ENCODE results near the gene SLC16A4.
A peak's percentile ranks its signal among the peaks of the same experiment; 100 is the strongest.

Gene SLC16A4

DNA sequence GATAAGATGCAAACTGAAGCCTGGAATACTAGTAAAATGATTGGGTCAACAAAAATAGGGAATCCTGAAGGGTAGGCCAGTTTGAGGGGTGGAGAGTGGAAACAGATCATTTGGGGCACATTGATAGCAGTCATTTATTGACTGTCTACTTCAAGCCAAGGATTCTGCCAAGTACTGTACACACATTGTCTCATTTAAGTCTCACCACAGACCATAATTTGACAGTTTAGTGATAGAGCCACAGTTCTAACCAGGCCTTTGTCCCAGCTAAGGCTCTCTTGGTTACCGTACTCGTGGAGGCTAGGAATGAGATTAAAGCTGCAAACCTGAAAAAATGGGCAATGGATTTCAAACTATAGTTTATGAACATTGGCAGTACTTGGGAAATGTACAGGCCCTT is 40.5 kb downstream of the SLC16A4 start:
- no peak for DNase-seq

DNA sequence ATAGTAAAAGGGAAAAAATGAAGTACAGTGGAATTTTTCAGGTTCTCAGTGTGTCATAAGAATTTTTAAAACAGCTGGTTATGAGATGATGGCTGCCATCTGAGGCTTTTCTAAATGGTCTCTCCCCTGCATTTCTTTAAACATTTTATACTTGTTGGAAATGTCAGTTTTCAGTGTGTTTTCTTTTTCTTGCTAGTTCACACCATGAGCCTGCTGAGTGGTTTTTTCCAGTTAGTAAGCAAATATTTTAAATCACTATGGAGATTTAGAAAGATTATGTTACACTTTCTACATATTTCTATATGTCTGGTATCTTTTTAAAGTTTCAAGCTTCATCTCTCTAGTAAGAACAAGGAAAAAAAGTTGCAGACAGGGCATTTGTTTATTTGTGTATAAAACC is 42.1 kb downstream of the SLC16A4 start:
- no peak for DNase-seq

DNA sequence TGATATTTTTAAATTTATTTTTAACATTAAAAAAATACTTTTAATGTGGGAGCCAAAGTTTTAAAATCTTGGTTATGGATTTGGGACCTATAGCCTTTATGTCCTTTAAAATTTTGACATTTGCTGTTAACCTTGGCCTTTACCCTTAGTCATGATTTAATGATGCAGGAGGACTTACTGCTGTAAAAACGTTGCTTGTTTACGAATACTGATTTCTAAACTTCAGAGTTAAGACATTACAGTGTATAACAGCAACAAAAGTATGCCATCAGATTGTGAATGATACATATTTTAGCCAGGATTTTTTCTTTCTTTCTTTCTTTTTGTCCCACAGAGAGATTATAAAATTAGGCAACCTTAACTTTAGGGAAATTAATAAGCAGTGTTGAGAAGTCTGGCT is 42.8 kb downstream of the SLC16A4 start:
- DNase-seq, result no peak

DNA sequence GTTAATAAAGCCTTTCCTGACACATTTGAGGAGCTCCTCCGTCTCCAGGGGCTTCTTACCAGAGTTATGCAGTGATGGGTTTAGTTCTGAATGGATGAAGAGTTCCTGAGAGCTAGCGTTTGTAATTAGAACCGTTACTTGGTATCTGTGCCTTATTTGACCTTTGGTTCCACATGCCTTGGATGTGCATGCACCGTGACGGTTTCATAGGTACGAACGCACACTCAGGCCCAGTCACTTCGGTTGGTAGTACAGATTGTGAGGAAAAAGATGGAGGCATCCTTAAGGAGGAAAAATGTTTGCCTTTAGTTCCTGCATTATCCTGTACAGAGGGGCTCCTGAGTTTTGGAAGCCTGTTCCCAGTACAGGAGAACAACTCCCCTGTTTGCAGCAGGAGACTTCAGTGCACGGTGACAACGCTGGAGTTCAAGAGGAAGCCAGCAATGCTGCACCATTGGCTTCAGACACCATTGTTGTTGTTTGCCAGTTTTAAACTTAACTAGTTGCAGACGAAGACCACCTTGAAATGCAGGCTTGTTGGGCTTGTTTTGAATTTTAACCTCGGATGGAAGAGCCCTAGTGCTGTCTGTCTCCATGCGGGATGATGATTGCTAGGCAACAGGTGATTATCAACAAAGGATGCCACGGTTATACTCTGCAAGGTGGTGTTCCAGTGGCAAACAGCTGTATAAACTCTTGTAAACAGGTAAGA is 43.5 kb downstream of the SLC16A4 start:
- DNase-seq, result no peak

DNA sequence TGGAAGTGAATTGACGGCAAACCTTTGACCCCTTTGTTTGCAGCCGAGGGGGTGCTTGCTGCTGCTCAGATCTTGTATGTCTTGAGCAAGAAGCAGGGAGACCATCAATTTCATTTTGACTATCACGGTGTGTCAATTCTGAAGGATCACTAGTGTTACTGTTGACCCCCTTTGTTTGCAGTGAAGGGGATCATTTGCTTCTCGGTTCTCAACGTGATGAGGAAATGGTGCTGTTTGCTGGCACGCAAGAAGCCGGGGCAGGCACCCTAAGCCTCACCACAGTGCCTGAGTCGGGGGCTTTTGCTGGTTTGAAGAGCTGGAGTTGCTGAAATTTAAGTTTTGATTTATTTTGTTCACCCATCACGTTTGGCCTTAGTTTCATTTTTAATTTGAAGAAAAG is 44.1 kb downstream of the SLC16A4 start:
- no peak for DNase-seq

DNA sequence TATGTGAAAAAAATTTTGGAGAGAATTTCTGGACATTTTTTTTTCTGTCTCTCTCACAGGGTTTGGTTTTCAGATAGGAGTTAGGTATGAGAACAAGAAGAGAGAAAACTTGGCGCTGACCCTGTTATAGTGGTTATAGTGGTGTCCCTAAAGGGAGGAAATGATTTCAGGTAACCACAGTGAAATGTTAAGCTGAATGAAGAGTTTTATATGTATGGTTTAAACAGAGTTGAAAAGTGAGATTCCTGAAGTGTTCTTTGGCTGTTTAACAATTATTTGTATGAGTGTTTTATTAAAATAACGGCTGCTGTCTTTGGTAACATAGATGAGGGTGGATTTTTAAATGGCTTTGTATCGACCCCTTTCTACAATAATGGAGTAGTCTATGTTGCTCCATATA is 45.3 kb downstream of the SLC16A4 start:
- DNase-seq, result no peak

DNA sequence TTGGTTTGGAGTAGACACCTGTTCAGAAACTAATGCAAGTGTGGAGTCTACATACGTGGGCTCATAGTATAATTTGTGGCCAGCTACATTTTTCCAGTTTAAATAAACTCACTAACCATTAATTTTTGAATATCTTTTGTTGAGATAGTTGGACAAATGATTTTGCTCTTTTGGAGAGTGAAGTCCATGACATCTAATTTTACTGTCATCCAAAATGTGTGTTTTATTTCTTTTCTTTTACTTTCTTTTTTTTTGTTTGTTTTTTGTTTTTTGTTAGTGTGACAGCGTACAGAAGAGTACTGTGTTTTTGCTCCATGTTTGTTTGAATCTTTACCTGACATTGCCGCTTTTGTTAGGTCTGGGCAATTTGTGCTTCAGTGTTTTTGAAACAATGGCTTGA is 46.7 kb downstream of the SLC16A4 start:
- no peak for DNase-seq

DNA sequence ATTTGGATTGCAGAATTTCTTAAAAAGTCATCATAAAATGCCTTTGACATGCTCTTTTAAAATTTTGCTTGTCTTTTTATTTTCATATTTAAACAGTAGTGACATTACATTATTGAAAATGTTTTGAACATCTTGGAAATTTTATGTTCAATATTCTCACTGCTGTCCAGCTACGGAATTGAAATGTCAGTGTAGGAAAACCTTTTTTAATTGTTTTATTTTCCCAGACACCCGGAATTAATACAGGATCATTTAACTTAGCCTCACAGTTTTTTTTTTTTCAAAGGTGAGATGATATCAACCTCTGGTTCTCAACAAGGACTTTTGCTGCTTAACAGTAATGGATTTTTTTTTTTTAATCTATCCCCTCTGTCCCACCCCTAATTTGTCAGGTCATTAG is 47.6 kb downstream of the SLC16A4 start:
- DNase-seq, result no peak

DNA sequence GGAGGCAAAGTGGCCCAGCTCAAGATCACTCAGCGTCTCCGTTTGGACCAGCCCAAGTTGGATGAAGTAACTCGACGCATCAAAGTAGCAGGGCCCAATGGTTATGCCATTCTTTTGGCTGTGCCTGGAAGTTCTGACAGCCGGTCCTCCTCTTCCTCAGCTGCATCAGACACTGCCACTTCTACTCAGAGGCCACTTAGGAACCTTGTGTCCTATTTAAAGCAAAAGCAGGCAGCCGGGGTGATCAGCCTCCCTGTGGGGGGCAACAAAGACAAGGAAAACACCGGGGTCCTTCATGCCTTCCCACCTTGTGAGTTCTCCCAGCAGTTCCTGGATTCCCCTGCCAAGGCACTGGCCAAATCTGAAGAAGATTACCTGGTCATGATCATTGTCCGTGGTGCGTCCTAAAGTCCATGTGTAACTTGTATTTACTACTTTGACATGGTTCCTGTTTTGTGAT is 48.9 kb downstream of the SLC16A4 start:
- no peak for DNase-seq

DNA sequence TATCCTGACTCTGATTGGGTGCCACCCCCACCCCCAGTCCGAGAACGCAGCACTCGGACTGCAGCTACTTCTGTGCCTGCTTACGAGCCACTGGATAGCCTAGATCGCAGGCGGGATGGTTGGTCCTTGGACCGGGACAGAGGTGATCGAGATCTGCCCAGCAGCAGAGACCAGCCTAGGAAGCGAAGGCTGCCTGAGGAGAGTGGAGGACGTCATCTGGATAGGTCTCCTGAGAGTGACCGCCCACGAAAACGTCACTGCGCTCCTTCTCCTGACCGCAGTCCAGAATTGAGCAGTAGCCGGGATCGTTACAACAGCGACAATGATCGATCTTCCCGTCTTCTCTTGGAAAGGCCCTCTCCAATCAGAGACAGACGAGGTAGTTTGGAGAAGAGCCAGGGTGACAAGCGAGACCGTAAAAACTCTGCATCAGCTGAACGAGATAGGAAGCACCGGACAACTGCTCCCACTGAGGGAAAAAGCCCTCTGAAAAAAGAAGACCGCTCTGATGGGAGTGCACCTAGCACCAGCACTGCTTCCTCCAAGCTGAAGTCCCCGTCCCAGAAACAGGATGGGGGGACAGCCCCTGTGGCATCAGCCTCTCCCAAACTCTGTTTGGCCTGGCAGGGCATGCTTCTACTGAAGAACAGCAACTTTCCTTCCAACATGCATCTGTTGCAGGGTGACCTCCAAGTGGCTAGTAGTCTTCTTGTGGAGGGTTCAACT is 49.5 kb downstream of the SLC16A4 start:
- no peak for DNase-seq

DNA sequence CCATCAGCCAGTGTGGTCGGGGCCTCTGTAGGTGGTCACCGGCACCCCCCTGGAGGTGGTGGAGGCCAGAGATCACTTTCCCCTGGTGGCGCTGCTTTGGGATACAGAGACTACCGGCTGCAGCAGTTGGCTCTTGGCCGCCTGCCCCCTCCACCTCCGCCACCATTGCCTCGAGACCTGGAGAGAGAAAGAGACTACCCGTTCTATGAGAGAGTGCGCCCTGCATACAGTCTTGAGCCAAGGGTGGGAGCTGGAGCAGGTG is 50.7 kb downstream of the SLC16A4 start:
- DNase-seq, result no peak

DNA sequence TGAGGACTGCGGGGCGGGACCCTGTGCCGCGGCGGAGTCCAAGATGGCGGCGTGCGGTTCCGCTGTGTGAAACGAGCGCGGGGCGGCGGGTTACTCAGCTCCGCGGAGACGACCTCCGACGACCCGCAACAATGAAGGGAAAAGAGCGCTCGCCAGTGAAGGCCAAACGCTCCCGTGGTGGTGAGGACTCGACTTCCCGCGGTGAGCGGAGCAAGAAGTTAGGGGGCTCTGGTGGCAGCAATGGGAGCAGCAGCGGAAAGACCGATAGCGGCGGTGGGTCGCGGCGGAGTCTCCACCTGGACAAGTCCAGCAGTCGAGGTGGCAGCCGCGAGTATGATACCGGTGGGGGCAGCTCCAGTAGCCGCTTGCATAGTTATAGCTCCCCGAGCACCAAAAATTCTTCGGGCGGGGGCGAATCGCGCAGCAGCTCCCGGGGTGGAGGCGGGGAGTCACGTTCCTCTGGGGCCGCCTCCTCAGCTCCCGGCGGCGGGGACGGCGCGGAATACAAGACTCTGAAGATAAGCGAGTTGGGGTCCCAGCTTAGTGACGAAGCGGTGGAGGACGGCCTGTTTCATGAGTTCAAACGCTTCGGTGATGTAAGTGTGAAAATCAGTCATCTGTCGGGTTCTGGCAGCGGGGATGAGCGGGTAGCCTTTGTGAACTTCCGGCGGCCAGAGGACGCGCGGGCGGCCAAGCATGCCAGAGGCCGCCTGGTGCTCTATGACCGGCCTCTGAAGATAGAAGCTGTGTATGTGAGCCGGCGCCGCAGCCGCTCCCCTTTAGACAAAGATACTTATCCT is 51.2 kb downstream of the SLC16A4 start:
- DNase-seq, result peak; percentile 30

DNA sequence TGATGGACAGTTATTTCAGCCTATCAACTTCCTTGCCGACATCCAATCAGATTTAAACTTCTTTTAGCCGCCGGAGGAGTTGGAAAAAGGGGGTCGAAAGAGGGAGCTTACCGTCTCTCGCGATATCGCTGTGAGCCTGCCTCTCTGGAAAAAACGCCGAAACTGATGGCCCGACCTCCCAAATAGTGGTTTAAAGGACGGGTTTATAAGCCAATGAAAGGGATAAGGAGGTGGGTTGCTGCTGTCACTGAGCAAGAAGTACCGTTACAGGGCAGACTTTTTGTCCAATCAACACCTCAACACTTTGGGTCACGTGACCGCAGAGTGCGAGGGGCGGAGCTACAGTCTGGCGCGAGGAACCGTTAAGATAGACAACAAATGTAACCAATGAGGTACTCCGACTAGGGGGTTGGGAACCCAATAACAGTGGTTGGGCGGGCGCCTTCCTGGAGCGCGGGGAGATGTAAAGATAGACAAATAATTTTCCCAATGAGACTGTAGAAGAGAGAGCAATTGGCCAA is 51.9 kb downstream of the SLC16A4 start, which contains the start of gene RBM15:
RBM15 (plus strand) TSS at position 492 of the 521 bp plus-strand sequence; CDS start at position 521, 29 bp downstream.
- DNase-seq, result peak; percentile 99

DNA sequence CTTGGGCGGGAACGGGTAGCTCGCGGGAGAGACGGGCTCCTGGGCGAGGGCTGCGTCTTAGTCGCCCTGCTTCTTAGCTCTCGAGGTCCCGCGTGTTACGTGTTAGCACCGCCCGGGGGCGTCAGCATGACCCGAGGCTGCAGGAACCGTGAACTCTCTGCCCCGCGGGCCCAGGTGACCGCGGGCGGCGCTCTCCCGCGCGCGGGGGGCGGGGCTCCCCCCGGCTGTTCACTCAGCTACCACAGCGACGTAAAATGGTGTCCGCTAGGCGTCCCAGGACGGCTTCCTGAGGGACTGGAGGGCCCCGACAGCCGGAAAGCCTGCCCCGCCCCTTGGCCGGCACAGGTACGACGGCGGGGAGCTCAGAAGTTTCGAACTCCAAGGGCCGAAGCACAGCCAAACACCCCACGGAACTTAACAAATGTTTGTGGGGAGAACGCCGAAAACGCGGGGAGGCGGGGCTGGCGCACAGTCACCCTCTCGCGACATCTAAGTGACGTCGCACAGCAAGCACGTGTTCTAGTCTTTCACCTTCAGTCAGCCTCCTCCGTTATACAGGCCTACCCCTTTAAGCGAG is 52.4 kb downstream of the SLC16A4 start:
- peak; percentile 91 for DNase-seq

DNA sequence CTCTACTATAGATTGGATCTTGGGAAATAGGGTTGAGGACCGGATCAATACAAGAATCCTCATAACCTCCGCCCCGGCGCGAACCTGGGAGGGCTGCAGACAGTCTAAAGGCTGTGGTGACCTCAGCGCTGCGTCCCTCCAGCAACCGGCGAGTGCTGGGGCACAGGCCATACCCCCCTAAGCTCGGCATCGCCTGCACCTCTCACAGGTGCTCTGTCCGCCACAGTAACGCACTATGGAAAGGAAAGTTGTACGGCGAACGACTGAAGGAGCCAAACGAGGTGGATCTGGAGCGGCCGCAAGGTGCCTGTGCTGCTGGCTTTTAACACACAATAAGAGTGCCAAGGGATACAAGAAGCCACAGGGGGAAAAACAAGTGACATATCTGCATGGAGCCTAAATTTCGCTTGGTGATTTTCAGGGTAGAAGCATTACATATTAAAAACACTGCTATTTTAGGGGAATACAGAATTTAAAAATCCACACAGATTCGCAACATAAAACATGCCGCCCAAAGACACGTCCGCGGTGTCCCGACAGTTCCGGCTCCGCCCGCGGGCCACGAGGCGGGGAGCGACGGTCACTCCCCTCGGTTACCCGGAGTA is 53.0 kb downstream of the SLC16A4 start:
- peak; percentile 63 for DNase-seq

DNA sequence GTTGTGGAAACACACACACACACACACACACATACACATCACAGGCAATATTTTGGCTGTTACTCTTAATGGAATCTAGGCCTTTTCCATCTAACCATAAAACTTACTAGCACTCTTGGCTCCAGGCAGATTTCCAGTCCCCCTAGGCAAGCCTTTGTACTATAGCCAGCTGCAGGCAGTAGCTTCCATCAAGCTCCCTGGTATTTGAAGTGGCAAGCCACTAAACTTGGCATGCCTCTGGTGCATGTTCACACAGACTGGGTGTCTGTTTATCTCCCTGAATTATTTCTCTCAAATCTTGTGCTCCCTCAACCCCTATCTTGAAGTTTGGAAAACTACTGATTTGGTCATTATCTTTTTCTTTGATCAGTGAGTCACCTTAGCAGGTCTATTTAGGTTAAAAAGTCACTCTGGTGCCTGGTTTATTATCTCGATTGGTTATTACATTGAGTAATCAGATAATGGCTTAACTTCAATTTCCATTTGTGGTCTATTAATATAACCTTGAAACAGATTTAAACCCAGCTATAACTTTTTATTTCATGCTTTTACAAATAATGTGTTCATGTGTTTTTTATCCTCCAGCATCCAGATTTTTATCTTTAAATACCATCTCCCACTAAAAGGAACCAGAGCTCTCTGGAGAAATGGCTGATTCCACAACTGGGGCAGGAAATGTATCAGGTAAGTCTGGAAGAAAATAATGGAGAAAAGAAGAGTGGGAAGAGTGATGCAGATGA is 54.4 kb downstream of the SLC16A4 start:
- no peak for DNase-seq

DNA sequence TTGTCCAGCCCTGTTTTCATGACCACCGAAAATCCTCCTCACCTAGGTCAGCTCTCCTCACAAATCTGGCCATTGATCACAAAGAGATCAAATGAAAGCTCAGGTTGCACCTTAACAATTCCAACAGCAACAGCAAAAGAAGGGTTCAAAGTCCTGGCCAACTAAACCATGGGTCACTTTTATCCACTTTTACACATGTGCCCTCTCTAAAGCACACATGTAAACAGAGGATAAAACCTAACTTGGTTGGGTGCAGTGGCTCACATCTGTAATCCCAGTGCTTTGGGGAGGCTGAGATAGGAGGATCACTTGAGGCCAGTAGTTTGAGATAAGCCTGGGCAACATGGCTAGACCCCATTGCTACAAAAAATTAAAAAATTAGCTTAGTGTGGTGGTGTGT is 55.6 kb downstream of the SLC16A4 start:
- no peak for DNase-seq

DNA sequence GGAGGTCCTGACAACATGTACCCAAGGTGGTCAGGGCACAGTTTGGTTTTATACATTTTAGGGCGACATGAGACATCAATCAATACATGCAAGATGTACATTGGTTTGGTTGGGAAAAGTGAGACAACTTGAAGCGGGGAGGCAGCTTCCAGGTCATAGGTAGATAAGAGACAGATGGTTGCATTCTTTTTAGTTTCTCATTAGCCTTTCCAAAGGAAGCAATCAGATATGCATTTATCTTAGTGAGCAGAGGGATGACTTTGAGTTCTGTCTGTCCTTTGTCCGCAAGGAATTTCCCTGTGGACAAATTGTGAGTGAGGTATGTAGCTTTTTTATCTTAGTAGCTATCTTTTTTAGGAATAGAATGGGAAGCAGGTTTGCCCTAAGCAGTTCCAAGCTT is 62.1 kb downstream of the SLC16A4 start:
- DNase-seq, result no peak

DNA sequence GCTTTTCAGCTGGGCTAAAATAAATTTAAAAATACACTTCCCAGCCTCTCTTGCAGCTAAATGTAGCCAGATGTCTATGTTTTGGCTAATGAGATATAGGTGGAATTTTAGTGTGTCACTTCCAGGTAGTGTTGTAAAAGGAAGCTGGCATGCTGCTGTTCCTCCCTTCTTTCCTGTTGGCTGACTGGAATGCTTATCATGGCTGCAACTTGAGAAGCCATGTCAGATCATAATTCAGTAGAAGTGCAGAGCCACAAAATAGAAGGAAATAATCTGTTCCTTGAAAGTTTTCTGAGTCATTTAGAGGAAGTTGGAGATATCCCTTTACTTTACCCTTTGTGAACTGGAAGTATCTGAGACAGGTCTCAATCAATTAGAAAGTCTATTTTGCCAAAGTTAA is 62.6 kb downstream of the SLC16A4 start:
- no peak for DNase-seq

DNA sequence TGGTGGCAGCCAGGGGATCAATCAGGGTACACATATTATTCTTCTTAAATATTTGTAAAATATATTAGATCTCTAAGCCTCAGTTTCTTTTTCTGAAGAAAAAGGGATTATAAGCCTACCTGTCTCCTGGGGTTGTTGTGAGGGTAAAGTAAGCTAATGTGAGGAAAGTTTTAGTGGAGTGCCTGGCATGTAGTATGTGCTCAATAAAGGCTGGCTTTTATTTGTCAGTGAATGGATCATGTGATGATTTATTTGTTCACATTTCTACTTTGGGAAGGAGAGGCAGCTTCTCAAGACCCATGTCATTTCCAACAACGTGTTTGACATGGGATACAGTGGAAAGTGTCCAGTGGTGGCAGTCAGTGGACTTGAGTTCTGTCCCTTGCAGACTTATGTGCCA is 64.0 kb downstream of the SLC16A4 start:
- DNase-seq, result no peak

DNA sequence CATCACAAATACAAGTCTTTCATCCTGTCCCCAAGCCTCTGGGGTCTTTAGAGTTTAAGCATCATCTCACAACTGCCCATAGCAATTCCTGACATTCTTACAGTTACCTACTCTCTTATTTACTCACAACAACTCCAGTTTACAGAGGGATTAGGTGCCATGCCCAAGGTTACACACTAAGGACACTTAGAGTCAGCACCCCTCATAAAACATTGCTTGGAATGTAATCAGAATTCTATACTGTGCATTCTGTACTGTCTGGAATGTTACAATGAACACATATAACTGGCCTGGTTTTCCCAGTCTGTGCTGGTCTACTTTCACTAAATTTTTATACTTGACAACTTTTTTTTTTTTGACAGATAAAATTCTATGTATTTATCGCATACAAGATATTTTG is 66.2 kb downstream of the SLC16A4 start:
- DNase-seq, result no peak

DNA sequence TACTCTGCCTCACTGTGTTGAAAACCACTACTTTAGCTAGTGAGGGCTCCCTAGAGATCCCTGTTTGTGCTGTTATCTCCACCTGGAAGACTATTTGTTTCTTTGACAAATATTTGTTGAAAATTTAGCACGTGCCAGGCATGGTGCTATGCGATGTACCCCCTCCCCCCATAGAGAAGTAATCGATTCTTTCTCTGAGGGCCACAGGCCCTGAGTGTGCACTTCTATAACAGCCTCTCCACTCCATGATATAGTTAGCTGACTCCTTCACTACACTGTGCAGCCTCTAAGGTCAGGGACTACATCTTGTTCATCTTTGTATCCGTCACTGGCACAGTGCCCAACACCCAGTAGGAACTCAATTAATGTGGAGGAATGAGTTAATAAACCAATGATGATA is 69.0 kb downstream of the SLC16A4 start:
- no peak for DNase-seq

All from NCI-H774 (cell line).